K562 (cell line): Measurements from ENCODE around the gene MRTFB.

Experiments
- BRD4 ChIP-seq: fragments of 200-600 bp; sonication (generic); IDR thresholded peaks from 2 replicates; pipeline ENCODE4 v1.6.1; 2017; ENCODE audit warnings: inconsistent platforms
- KLF6 ChIP-seq: fragments of 250-450 bp; sonication (Bioruptor Pico); IDR thresholded peaks from 2 replicates; pipeline ENCODE4 v1.4.0; 2020; ENCODE audit warnings: mild to moderate bottlenecking, moderate library complexity, borderline replicate concordance
- MEIS2 ChIP-seq: fragments of 450-650 bp; IDR thresholded peaks from 2 replicates; pipeline ENCODE4 v1.6.1; 2014; ENCODE audit warnings: mild to moderate bottlenecking; ENCODE audit not compliant: partially characterized antibody
- POLR2A ChIP-seq: fragments of 450-650 bp; conservative IDR thresholded peaks from 2 replicates; pipeline ENCODE4 v1.6.1; 2016
- SIN3A ChIP-seq, 2 experiments: fragments of 150-350 bp in 1 of 2; IDR thresholded peaks; 2 replicates each; pipeline ENCODE4 v1.6.1; 2011 to 2016; ENCODE audit warnings: borderline replicate concordance in 2 of 2, low read depth in 2 of 2, low read length in 2 of 2, mild to moderate bottlenecking in 2 of 2, moderate library complexity in 2 of 2; ENCODE audit not compliant: control insufficient read depth in 1 of 2
- STAT5B ChIP-seq: fragments of 250-450 bp; sonication (Bioruptor Pico); IDR thresholded peaks from 2 replicates; pipeline ENCODE4 v1.8.0; 2021; ENCODE audit warnings: mild to moderate bottlenecking, inconsistent platforms
- TCF7 ChIP-seq: sonication (generic); IDR thresholded peaks from 2 replicates; pipeline ENCODE4 v1.6.1; 2016; ENCODE audit warnings: antibody characterized with exemption, borderline replicate concordance
- TGIF2 ChIP-seq: sonication (generic); formaldehyde crosslinking; IDR thresholded peaks from 2 replicates; pipeline ENCODE4 v1.8.1; 2022; ENCODE audit warnings: mild to moderate bottlenecking, missing genetic modification reagents, moderate library complexity
- YY1 ChIP-seq, 3 experiments: IDR thresholded peaks; 2 replicates each; pipeline ENCODE4 v1.6.1; 2011; ENCODE audit warnings: low read length in 2 of 3, mild to moderate bottlenecking in 2 of 3, moderate library complexity in 2 of 3, borderline replicate concordance in 1 of 3, control low read depth in 1 of 3, low read depth in 1 of 3; ENCODE audit not compliant: insufficient read depth in 3 of 3, insufficient replicate concordance in 2 of 3, control insufficient read depth in 1 of 3, insufficient read length in 1 of 3; ENCODE audit errors: extremely low read depth in 1 of 3
- ZNF12 ChIP-seq: sonication (generic); formaldehyde crosslinking; IDR thresholded peaks from 2 replicates; pipeline ENCODE4 v1.4.0; 2020; ENCODE audit warnings: mild to moderate bottlenecking, missing genetic modification reagents
- ZNF699 ChIP-seq: fragments of 250-450 bp; sonication (Bioruptor Pico); IDR thresholded peaks from 2 replicates; pipeline ENCODE4 v1.8.0; 2021; ENCODE audit warnings: mild to moderate bottlenecking, moderate library complexity; ENCODE audit not compliant: insufficient replicate concordance
- ZSCAN29 ChIP-seq: fragments of 450-650 bp; IDR thresholded peaks from 2 replicates; pipeline ENCODE4 v1.6.1; 2017
- TF ChIP-seq, protein P1 (sequence below): fragments of 150-350 bp; IDR thresholded peaks from 2 replicates; pipeline ENCODE4 v1.6.1; 2014; ENCODE audit warnings: low read depth, mild to moderate bottlenecking, low read length, borderline replicate concordance

DNA sequence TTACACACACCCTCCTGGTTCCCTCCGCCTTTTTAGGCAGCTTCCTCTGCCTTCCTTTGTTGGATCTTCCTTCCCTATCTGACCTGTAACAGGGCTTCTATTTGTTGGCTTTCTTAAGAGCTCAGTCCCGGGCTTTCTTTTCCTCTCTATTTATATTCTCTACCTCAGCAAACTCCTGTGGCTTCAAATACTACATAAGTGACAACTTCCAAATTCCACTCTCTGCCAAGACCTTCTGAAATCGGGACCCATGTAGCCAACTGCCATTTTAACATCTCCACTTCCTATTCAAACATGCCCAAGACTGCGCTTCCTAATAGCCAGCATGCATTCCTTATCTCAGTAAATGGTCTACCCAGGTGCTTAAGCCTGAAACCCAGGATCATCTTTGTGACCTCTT, 128.1 kb downstream of the MRTFB start:
- TF ChIP-seq SIN3A (IDR thresholded peaks at IDR 0.05; ENCODE audit: borderline replicate concordance in 2 of 2, control insufficient read depth in 1 of 2, low read depth in 2 of 2, low read length in 2 of 2) (no peak), STAT5B (CRISPR knock-in tag) (no peak), POLR2A (no peak), MEIS2 (no peak), BRD4 (no peak), TCF7 (no peak), ZNF12 (CRISPR knock-in tag) (no peak), TGIF2 (CRISPR knock-in tag) (no peak), KLF6 (CRISPR knock-in tag) (no peak), YY1 (IDR thresholded peaks at IDR 0.05; ENCODE audit: borderline replicate concordance in 1 of 3, control insufficient read depth in 1 of 3, extremely low read depth in 1 of 3, insufficient read depth in 3 of 3, insufficient read length in 1 of 3, insufficient replicate concordance in 2 of 3, low read depth in 1 of 3, low read length in 2 of 3) (no peak), ZNF699 (CRISPR knock-in tag) (no peak), ZSCAN29 (no peak)
- TF ChIP-seq, protein P1, sequence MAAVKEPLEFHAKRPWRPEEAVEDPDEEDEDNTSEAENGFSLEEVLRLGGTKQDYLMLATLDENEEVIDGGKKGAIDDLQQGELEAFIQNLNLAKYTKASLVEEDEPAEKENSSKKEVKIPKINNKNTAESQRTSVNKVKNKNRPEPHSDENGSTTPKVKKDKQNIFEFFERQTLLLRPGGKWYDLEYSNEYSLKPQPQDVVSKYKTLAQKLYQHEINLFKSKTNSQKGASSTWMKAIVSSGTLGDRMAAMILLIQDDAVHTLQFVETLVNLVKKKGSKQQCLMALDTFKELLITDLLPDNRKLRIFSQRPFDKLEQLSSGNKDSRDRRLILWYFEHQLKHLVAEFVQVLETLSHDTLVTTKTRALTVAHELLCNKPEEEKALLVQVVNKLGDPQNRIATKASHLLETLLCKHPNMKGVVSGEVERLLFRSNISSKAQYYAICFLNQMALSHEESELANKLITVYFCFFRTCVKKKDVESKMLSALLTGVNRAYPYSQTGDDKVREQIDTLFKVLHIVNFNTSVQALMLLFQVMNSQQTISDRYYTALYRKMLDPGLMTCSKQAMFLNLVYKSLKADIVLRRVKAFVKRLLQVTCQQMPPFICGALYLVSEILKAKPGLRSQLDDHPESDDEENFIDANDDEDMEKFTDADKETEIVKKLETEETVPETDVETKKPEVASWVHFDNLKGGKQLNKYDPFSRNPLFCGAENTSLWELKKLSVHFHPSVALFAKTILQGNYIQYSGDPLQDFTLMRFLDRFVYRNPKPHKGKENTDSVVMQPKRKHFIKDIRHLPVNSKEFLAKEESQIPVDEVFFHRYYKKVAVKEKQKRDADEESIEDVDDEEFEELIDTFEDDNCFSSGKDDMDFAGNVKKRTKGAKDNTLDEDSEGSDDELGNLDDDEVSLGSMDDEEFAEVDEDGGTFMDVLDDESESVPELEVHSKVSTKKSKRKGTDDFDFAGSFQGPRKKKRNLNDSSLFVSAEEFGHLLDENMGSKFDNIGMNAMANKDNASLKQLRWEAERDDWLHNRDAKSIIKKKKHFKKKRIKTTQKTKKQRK = no peak
